HepG2 (cell line): ENCODE results near the gene PHF14.

Source experiments
- ATF6 ChIP-seq: sonication (generic); formaldehyde crosslinking; conservative IDR thresholded peaks from 2 replicates; pipeline ENCODE4 v1.4.0; 2020; ENCODE audit warnings: missing genetic modification reagents
- ATF7 ChIP-seq, 2 experiments: fragments of 450-650 bp in 1 of 2; sonication (generic) in 1 of 2; formaldehyde crosslinking in 1 of 2; IDR thresholded peaks; 2 replicates each; pipeline versions ENCODE4 v1.4.0 to v1.6.1; 2016 to 2020; ENCODE audit warnings: antibody characterized with exemption in 1 of 2, mild to moderate bottlenecking in 1 of 2, missing genetic modification reagents in 1 of 2
- CBFB ChIP-seq: sonication (generic); formaldehyde crosslinking; IDR thresholded peaks from 2 replicates; pipeline ENCODE4 v1.4.0; 2020; ENCODE audit warnings: missing genetic modification reagents
- E2F1 ChIP-seq: sonication (generic); formaldehyde crosslinking; IDR thresholded peaks from 2 replicates; pipeline ENCODE4 v1.5.0; 2020; ENCODE audit warnings: missing genetic modification reagents
- ETS1 ChIP-seq: sonication (generic); formaldehyde crosslinking; IDR thresholded peaks from 2 replicates; pipeline ENCODE4 v1.4.0; 2020; ENCODE audit warnings: missing genetic modification reagents
- KDM4B ChIP-seq: sonication (generic); formaldehyde crosslinking; IDR thresholded peaks from 2 replicates; pipeline ENCODE4 v1.4.0; 2020; ENCODE audit warnings: missing genetic modification reagents
- MLX ChIP-seq: IDR thresholded peaks from 2 replicates; pipeline ENCODE4 v1.6.1; 2016
- SRSF1 ChIP-seq: fragments of 200-400 bp; formaldehyde crosslinking; optimal IDR thresholded peaks from 2 replicates; pipeline ENCODE3; 2017; ENCODE audit warnings: mild to moderate bottlenecking, low read depth, low read length, moderate library complexity
- TCF12 ChIP-seq, 2 experiments: fragments of 450-650 bp in 1 of 2; sonication (generic) in 1 of 2; formaldehyde crosslinking in 1 of 2; IDR thresholded peaks; 2 replicates each; pipeline versions ENCODE4 v1.6.1 to v1.8.0; 2017 to 2022; ENCODE audit warnings: antibody characterized with exemption in 1 of 2, mild to moderate bottlenecking in 1 of 2, missing genetic modification reagents in 1 of 2, moderate library complexity in 1 of 2
- ZBTB21 ChIP-seq: sonication (generic); formaldehyde crosslinking; IDR thresholded peaks from 2 replicates; pipeline ENCODE4 v1.4.0; 2020; ENCODE audit warnings: missing genetic modification reagents
- ZNF136 ChIP-seq: sonication (generic); formaldehyde crosslinking; IDR thresholded peaks from 2 replicates; pipeline ENCODE4 v1.8.1; 2022; ENCODE audit warnings: low read depth, mild to moderate bottlenecking, moderate library complexity, missing genetic modification reagents
- ZNF24 ChIP-seq: fragments of 450-650 bp; IDR thresholded peaks from 2 replicates; pipeline ENCODE4 v1.6.1; 2017; ENCODE audit warnings: antibody characterized with exemption, mild to moderate bottlenecking
- ZNF747 ChIP-seq: sonication (generic); formaldehyde crosslinking; IDR thresholded peaks from 2 replicates; pipeline ENCODE4 v1.8.1; 2023; ENCODE audit warnings: missing genetic modification reagents, mild to moderate bottlenecking, borderline replicate concordance

- TF ChIP-seq ZNF24 (no peak), KDM4B (no peak), ZNF747 (CRISPR knock-in tag) (no peak), ATF7 (IDR thresholded peaks at IDR 0.05) (no peak), ATF7 (CRISPR knock-in tag; IDR thresholded peaks at IDR 0.05) (no peak), TCF12 (IDR thresholded peaks at IDR 0.05) (no peak), TCF12 (CRISPR knock-in tag; IDR thresholded peaks at IDR 0.05) (no peak), ATF6 (no peak), CBFB (no peak), ETS1 (CRISPR knock-in tag) (no peak), ZNF136 (CRISPR knock-in tag) (no peak), SRSF1 (no peak), E2F1 (CRISPR knock-in tag) (no peak), ZBTB21 (CRISPR knock-in tag) (no peak), MLX (CRISPR knock-in tag) (no peak)
These were observed 80.4 kb downstream of the PHF14 start for GRCh38 chr7:11054033-11054432.
